Stimulated activated naive CD8-positive, alpha-beta T cell treated with anti-CD3 and anti-CD28 coated beads, Interleukin-15, amount 100 ng/mL, for 72 hours (primary cell): ENCODE measurements around the gene PFKL.
A peak's percentile ranks its signal among the peaks of the same experiment; 100 is the strongest.

Experiments
- ATAC-seq: fragments of 150-1000 bp; cut with Tn5 transposase; 2 replicates; pipeline ENCODE4 v1.10.0; 2021; ENCODE audit warnings: mild to moderate bottlenecking, moderate library complexity
- DNase-seq, 2 donors: peaks; one replicate each; pipeline ENCODE4 v3.0.0; 2021 to 2022
- H3K27ac Mint-ChIP-seq, 2 donors: one replicate each; pipeline ENCODE4 v1.8.0; 2022; ENCODE audit warnings: mild to moderate bottlenecking in 2 of 2, mixed read lengths in 2 of 2, moderate library complexity in 2 of 2
- H3K27me3 Mint-ChIP-seq: one replicate; pipeline ENCODE4 v1.8.0; 2022; ENCODE audit warnings: mixed read lengths
- H3K4me1 Mint-ChIP-seq: one replicate; pipeline ENCODE4 v1.8.0; 2022; ENCODE audit warnings: mild to moderate bottlenecking, mixed read lengths
- H3K4me3 Mint-ChIP-seq, 2 donors: one replicate each; pipeline ENCODE4 v1.8.0; 2022; ENCODE audit warnings: mild to moderate bottlenecking in 2 of 2, mixed read lengths in 2 of 2, moderate library complexity in 1 of 2
- H3K9me3 Mint-ChIP-seq, 2 donors: one replicate each; pipeline ENCODE4 v1.8.0; 2022; ENCODE audit warnings: mixed read lengths in 2 of 2

PFKL gene

GRCh38 chr21:44324854-44325107, 24.9 kb downstream of the PFKL start:
- no peaks in the 10 kb centered on the region for H3K27me3 Mint-ChIP-seq
- DNase-seq (no peak), ATAC-seq (no peak)
- no peak overlapping the region for H3K27ac Mint-ChIP-seq
- H3K4me3 Mint-ChIP-seq = no peak overlapping the region
- H3K9me3 Mint-ChIP-seq = no peaks in the 10 kb centered on the region
- no peaks in the 10 kb centered on the region for H3K4me1 Mint-ChIP-seq

GRCh38 chr21:44325386-44326271, 25.8 kb downstream of the PFKL start:
- Mint-ChIP-seq H3K9me3 (no peaks in the 10 kb centered on the region), H3K27ac (peak overlapping the region in 1 of 2 donors; percentile 93), H3K27me3 (no peaks in the 10 kb centered on the region), H3K4me1 (no peaks in the 10 kb centered on the region), H3K4me3 (no peak overlapping the region)
- DNase-seq (no peak), ATAC-seq (no peak)

- Mint-ChIP-seq H3K9me3 (no peaks in the 10 kb centered on the region), H3K27me3 (no peaks in the 10 kb centered on the region), H3K27ac (no peak overlapping the region), H3K4me1 (no peaks in the 10 kb centered on the region), H3K4me3 (no peak overlapping the region)
- ATAC-seq = no peak
- no peak for DNase-seq
These were observed 26.4 kb downstream of the PFKL start for GRCh38 chr21:44326272-44326647.

DNA sequence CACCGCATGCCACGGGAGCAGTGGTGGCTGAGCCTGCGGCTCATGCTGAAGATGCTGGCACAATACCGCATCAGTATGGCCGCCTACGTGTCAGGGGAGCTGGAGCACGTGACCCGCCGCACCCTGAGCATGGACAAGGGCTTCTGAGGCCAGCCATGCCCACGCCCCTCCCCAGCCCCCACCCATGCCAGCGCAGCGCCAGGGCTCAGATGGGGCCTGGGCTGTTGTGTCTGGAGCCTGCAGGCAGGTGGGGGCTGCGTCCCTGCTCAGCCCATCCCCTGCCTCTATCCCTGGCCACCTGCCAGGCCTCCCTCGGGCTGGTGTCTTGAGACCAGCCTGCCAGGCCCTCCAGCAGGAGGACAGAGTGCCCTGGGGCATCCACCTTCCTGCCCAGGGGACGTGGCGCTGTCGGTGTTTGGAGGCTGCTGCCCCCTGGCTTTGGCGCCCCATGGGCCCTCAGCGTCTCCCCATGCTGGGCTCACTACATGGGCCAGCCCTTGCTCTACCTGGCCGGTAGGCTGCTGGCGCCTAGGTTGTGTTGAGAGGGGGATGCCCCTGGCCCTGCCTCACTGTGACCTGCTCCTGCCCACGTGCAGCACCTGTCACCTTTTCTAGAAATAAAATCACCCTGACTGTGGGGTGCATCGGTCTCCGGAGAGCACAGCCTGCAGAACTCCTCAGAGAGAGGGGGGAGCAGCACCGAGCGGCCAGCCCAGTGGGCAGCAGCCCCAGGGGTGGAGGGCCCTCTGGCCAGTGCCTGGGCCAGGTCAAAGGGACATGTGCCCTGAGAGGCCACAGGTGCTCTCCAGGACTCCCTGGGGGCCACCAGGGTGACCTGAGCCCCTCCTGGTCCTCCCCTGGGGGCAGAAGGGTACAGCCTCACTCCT, 27.1 kb downstream of the PFKL start:
- H3K27ac Mint-ChIP-seq = peak overlapping the region; percentile 71 to 78
- no peak for ATAC-seq
- no peak overlapping the region for H3K4me3 Mint-ChIP-seq
- no peak for DNase-seq
- no peaks in the 10 kb centered on the region for H3K9me3 Mint-ChIP-seq
- no peaks in the 10 kb centered on the region for H3K27me3 Mint-ChIP-seq
- peaks cover 4% of the 10 kb centered on the region for H3K4me1 Mint-ChIP-seq

GRCh38 chr21:44327603-44327974, 27.7 kb downstream of the PFKL start:
- Mint-ChIP-seq H3K27ac (peak overlapping the region; percentile 71 to 78), H3K9me3 (no peaks in the 10 kb centered on the region), H3K27me3 (no peaks in the 10 kb centered on the region), H3K4me1 (peaks cover 4% of the 10 kb centered on the region), H3K4me3 (no peak overlapping the region)
- DNase-seq (no peak), ATAC-seq (no peak)

- DNase-seq = no peak
- Mint-ChIP-seq H3K27me3 (no peaks in the 10 kb centered on the region), H3K4me1 (peaks cover 4% of the 10 kb centered on the region), H3K9me3 (no peaks in the 10 kb centered on the region), H3K4me3 (no peak overlapping the region), H3K27ac (peak overlapping the region in 1 of 2 donors; percentile 59)
- ATAC-seq = no peak
These were observed 28.5 kb downstream of the PFKL start for GRCh38 chr21:44328242-44328895.

GRCh38 chr21:44329086-44329889, 29.4 kb downstream of the PFKL start:
- no peaks in the 10 kb centered on the region for H3K9me3 Mint-ChIP-seq
- H3K27me3 Mint-ChIP-seq = no peaks in the 10 kb centered on the region
- DNase-seq (no peak), ATAC-seq (no peak)
- H3K27ac Mint-ChIP-seq = peak overlapping the region in 1 of 2 donors; percentile 61
- H3K4me1 Mint-ChIP-seq = peaks cover 4% of the 10 kb centered on the region
- H3K4me3 Mint-ChIP-seq = no peak overlapping the region

DNA sequence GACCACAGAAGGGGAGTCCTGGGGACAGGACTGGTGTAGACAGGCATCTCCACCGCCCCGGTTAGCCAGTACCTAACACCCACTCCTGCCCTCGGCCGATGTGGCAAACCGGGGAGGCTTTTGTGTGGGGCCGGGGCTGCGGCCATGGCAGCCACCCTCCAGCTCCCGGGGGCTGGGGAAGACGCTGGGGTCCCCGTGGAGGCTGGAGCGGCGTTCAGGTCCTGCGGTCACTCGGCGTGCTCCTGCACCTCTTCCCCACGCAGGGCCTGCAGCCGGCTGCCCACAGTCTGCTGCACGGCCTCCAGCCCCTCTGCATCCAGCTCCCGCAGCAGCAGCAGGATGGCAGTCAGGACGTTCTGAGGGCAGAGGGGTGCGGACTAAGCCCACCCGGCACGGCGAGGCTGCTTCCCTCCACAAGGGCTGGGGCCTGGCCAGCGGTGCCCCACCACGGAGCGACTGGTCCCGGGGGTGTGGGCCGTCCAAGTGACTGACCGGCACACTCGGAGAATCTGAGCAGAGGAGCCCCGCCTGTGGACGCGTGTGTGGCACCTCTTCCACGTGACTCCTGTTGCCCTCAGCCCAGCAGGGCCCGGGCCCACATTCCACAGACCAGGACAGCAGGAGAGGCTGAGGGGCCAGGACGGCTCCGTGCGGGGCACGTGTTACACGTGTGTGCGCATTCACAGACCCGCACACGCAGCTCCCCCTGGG, 30.3 kb downstream of the PFKL start:
- H3K27ac Mint-ChIP-seq = no peak overlapping the region
- no peaks in the 10 kb centered on the region for H3K27me3 Mint-ChIP-seq
- H3K4me1 Mint-ChIP-seq = peaks cover 4% of the 10 kb centered on the region
- DNase-seq (no peak), ATAC-seq (peak; percentile 5)
- no peaks in the 10 kb centered on the region for H3K9me3 Mint-ChIP-seq
- H3K4me3 Mint-ChIP-seq = no peak overlapping the region

- H3K9me3 Mint-ChIP-seq = no peaks in the 10 kb centered on the region
- no peaks in the 10 kb centered on the region for H3K27me3 Mint-ChIP-seq
- peak overlapping the region in 1 of 2 donors; percentile 85 for H3K27ac Mint-ChIP-seq
- H3K4me1 Mint-ChIP-seq = peaks cover 4% of the 10 kb centered on the region
- H3K4me3 Mint-ChIP-seq = no peak overlapping the region
- no peak for ATAC-seq
- DNase-seq = no peak
These were observed 30.8 kb downstream of the PFKL start for GRCh38 chr21:44330698-44331097.

- no peak for ATAC-seq
- Mint-ChIP-seq H3K27ac (peak overlapping the region; percentile 31 to 85), H3K27me3 (no peaks in the 10 kb centered on the region), H3K4me1 (peaks cover 4% of the 10 kb centered on the region), H3K4me3 (no peak overlapping the region), H3K9me3 (no peaks in the 10 kb centered on the region)
- DNase-seq = no peak
These were observed 31.4 kb downstream of the PFKL start for GRCh38 chr21:44331209-44331608.

GRCh38 chr21:44331650-44332307, 31.9 kb downstream of the PFKL start:
- H3K27me3 Mint-ChIP-seq = no peaks in the 10 kb centered on the region
- ATAC-seq = no peak

GRCh38 chr21:44332383-44332782, 32.5 kb downstream of the PFKL start:
- no peak overlapping the region for H3K27ac Mint-ChIP-seq
- no peaks in the 10 kb centered on the region for H3K27me3 Mint-ChIP-seq
- ATAC-seq = no peak
- no peak overlapping the region for H3K4me3 Mint-ChIP-seq
- no peaks in the 10 kb centered on the region for H3K9me3 Mint-ChIP-seq
- H3K4me1 Mint-ChIP-seq = peaks cover 4% of the 10 kb centered on the region
- no peak for DNase-seq

More at GRCh38 chr21:44331650-44332307, 31.9 kb downstream of the PFKL start:
- Mint-ChIP-seq H3K4me1 (peaks cover 4% of the 10 kb centered on the region), H3K9me3 (no peaks in the 10 kb centered on the region), H3K4me3 (no peak overlapping the region), H3K27ac (peak overlapping the region; percentile 31 to 85)
- DNase-seq = no peak

GRCh38 chr21:44332965-44333364, 33.1 kb downstream of the PFKL start:
- no peak for ATAC-seq

More at GRCh38 chr21:44332965-44333364, 33.1 kb downstream of the PFKL start:
- H3K27me3 Mint-ChIP-seq = no peaks in the 10 kb centered on the region
- H3K4me1 Mint-ChIP-seq = peaks cover 6% of the 10 kb centered on the region
- no peak overlapping the region for H3K4me3 Mint-ChIP-seq
- H3K9me3 Mint-ChIP-seq = no peaks in the 10 kb centered on the region
- H3K27ac Mint-ChIP-seq = no peak overlapping the region
- DNase-seq = no peak
